Lower lobe of right lung (tissue), 2 donors: ENCODE data around the gene DPEP2NB. TPM values are rescaled to one million over a fixed set of nuclear protein-coding genes. Genes with fewer than 3 reads are reported as not detected.

ENCODE experiments used
- ATAC-seq, 2 donors: fragments of 200-7000 bp; cut with Tn5 transposase; one replicate each; pipeline ENCODE4 v1.9.1; 2020 to 2022; ENCODE audit warnings: mild to moderate bottlenecking in 2 of 2, moderate library complexity in 2 of 2
- DNase-seq: peaks from one replicate; pipeline ENCODE4 v3.0.0-alpha.2; 2020
- H3K27ac ChIP-seq: fragments of 200-600 bp; one replicate; pipeline ENCODE4 v1.8.0; 2022
- H3K27me3 ChIP-seq: fragments of 200-600 bp; one replicate; pipeline ENCODE4 v1.8.0; 2022; ENCODE audit warnings: low read depth
- H3K36me3 ChIP-seq: fragments of 200-600 bp; one replicate; pipeline ENCODE4 v1.8.0; 2022; ENCODE audit warnings: mild to moderate bottlenecking
- H3K4me1 ChIP-seq: fragments of 200-600 bp; one replicate; pipeline ENCODE4 v1.8.0; 2022
- H3K4me3 ChIP-seq: fragments of 200-600 bp; one replicate; pipeline ENCODE4 v1.8.0; 2022; ENCODE audit warnings: mild to moderate bottlenecking
- H3K9me3 ChIP-seq: fragments of 200-600 bp; one replicate; pipeline ENCODE4 v1.8.0; 2022
- intact Hi-C: fragments of 100-400 bp; cut with DNase I; formaldehyde crosslinking; loops from one replicate; pipeline ENCODE4 v1.11.0; 2022
- total RNA-seq: library from RNA; stranded (reverse); fragmentation: NEBNext Ultra II Directional; extraction: Animal tissue kit (Norgen Biotek cat#: 25700); gene quantifications from one replicate; pipeline ENCODE4 v1.2.1, GENCODE V29; 2021
- TF ChIP-seq, protein P1 (sequence below): fragments of 200-600 bp; IDR thresholded peaks from one replicate; pipeline ENCODE4 v1.8.0; 2022; ENCODE audit warnings: antibody characterized with exemption, mild to moderate bottlenecking
- donor health status: DM: no; HTN: yes; CAD: no; lungs with severe emphysema.

DPEP2NB gene
- total RNA-seq, 1 donor from 2014 or later = not detected

GRCh38 chr16:68055395-68055794 lies 39.7 kb upstream of the DPEP2NB start:
- intact Hi-C loops = no loop called here
- TF ChIP-seq, protein P1, sequence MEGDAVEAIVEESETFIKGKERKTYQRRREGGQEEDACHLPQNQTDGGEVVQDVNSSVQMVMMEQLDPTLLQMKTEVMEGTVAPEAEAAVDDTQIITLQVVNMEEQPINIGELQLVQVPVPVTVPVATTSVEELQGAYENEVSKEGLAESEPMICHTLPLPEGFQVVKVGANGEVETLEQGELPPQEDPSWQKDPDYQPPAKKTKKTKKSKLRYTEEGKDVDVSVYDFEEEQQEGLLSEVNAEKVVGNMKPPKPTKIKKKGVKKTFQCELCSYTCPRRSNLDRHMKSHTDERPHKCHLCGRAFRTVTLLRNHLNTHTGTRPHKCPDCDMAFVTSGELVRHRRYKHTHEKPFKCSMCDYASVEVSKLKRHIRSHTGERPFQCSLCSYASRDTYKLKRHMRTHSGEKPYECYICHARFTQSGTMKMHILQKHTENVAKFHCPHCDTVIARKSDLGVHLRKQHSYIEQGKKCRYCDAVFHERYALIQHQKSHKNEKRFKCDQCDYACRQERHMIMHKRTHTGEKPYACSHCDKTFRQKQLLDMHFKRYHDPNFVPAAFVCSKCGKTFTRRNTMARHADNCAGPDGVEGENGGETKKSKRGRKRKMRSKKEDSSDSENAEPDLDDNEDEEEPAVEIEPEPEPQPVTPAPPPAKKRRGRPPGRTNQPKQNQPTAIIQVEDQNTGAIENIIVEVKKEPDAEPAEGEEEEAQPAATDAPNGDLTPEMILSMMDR = no peak
- ATAC-seq = no peak
- DNase-seq = no peak
- H3K4me1 ChIP-seq = no peaks in the 10 kb centered on the region
- H3K27me3 ChIP-seq = no peaks in the 10 kb centered on the region
- peaks cover 61% of the 10 kb centered on the region for H3K36me3 ChIP-seq
- no peaks in the 10 kb centered on the region for H3K9me3 ChIP-seq
- H3K4me3 ChIP-seq = no peak overlapping the region
- no peak overlapping the region for H3K27ac ChIP-seq

DNA sequence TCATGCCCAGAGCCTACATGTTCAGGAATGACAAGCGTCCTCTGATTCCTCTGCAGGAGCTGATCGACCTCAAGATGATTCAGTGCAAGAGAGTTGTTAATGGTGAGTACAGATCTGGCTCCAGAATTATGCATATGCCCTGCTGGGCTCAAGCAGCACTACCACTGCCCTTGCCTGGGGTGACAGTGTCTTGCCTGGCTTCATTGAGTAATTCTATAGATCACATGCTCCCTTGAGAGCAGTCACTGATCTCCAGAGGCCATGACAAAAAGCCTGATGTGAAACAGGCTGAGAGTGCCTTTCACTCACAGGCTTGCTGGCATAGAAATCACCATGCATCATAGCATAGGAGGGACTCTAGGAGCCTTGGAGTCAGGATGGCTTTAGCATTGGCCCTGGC lies 33.7 kb upstream of the DPEP2NB start:
- ATAC-seq (no peak), DNase-seq (no peak)
- H3K36me3 ChIP-seq = peaks cover 56% of the 10 kb centered on the region
- H3K4me3 ChIP-seq = no peak overlapping the region
- no peaks in the 10 kb centered on the region for H3K27me3 ChIP-seq
- intact Hi-C loops = no loop called here
- H3K4me1 ChIP-seq = no peaks in the 10 kb centered on the region
- H3K9me3 ChIP-seq = no peaks in the 10 kb centered on the region
- TF ChIP-seq, protein P1 = no peak
- no peak overlapping the region for H3K27ac ChIP-seq

GRCh38 chr16:68047987-68048386 lies 32.3 kb upstream of the DPEP2NB start:
- peaks cover 42% of the 10 kb centered on the region for H3K36me3 ChIP-seq
- no peaks in the 10 kb centered on the region for H3K4me1 ChIP-seq
- ATAC-seq (no peak), DNase-seq (no peak)
- H3K9me3 ChIP-seq = no peaks in the 10 kb centered on the region
- peak overlapping the region; percentile 11 for H3K27ac ChIP-seq
- intact Hi-C loops = no loop called here
- H3K4me3 ChIP-seq = no peak overlapping the region
- no peaks in the 10 kb centered on the region for H3K27me3 ChIP-seq
- TF ChIP-seq, protein P1 = no peak

- peaks cover 11% of the 10 kb centered on the region for H3K4me1 ChIP-seq
Observed at GRCh38 chr16:68046106-68046505, 30.4 kb upstream of the DPEP2NB start.

DNA sequence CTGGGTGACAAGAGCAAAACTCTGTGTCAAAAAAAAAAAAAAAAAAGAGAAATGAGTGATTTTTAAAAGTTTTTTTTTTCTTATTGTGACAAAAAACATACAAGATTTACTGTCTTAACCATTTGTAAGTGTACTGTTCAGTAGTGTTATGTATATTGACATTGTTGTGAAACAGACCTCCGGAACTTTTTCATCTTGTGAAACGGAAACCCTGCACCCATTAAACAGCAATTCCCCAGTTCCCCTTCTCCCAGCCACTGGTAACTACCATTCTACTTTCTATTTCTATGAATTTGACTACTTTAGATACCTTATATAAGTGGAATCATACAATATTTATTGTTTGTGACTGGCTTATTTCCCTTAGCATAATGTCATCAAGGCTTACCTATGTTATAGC lies 26.1 kb upstream of the DPEP2NB start:
- peaks cover 38% of the 10 kb centered on the region for H3K4me1 ChIP-seq

More at GRCh38 chr16:68046106-68046505, 30.4 kb upstream of the DPEP2NB start:
- TF ChIP-seq, protein P1 = no peak
- Histone ChIP-seq H3K27ac (no peak overlapping the region), H3K27me3 (no peaks in the 10 kb centered on the region), H3K9me3 (no peaks in the 10 kb centered on the region), H3K36me3 (peaks cover 28% of the 10 kb centered on the region), H3K4me3 (no peak overlapping the region)
- intact Hi-C loops = no loop called here
- ATAC-seq (no peak), DNase-seq (no peak)

More for the DNA sequence above, 26.1 kb upstream of the DPEP2NB start:
- DNase-seq (no peak), ATAC-seq (peak; percentile 42 to 57)
- H3K27ac ChIP-seq = peak overlapping the region; percentile 2
- H3K27me3 ChIP-seq = no peaks in the 10 kb centered on the region
- TF ChIP-seq, protein P1 = no peak
- H3K36me3 ChIP-seq = peaks cover 20% of the 10 kb centered on the region
- H3K4me3 ChIP-seq = no peak overlapping the region
- H3K9me3 ChIP-seq = no peaks in the 10 kb centered on the region
- intact Hi-C loops = no loop called here
